ENCODE data around the gene ANP32D.

Gene ANP32D

GRCh38 chr12:48486261-48486660 is 13.9 kb downstream of the ANP32D start:
- ATAC-seq = no peak
- TF ChIP-seq ESRRG (CRISPR knock-in tag; IDR thresholded peaks at IDR 0.05) (no peak), ZFP30 (CRISPR knock-in tag; IDR thresholded peaks at IDR 0.05) (no peak)

GRCh38 chr12:48486679-48487078 is 14.3 kb downstream of the ANP32D start:
- no peak for ATAC-seq
- no peak for TF ChIP-seq GLIS3 (CRISPR knock-in tag; IDR thresholded peaks at IDR 0.05)
- no peak for TF ChIP-seq CSDC2 (CRISPR knock-in tag; IDR thresholded peaks at IDR 0.05)
- TF ChIP-seq TSHZ2 (CRISPR knock-in tag; IDR thresholded peaks at IDR 0.05) = no peak
- no peak for TF ChIP-seq ZNF565 (CRISPR knock-in tag; conservative IDR thresholded peaks at IDR 0.05; ENCODE audit: low read depth)
- no peak for TF ChIP-seq ZNF8 (CRISPR knock-in tag; IDR thresholded peaks at IDR 0.05)
- TF ChIP-seq CREB5 (CRISPR knock-in tag; IDR thresholded peaks at IDR 0.05; ENCODE audit: low read depth) = no peak
- TF ChIP-seq ARNTL (CRISPR knock-in tag; IDR thresholded peaks at IDR 0.05; ENCODE audit: borderline replicate concordance, low read depth) = no peak
- TF ChIP-seq POU6F1 (CRISPR knock-in tag; IDR thresholded peaks at IDR 0.05; ENCODE audit: borderline replicate concordance, low read depth) = no peak
- no peak for TF ChIP-seq RARB (CRISPR knock-in tag; IDR thresholded peaks at IDR 0.05)
- no peak for TF ChIP-seq CSRNP3 (CRISPR knock-in tag; IDR thresholded peaks at IDR 0.05)
- TF ChIP-seq SNAI2 (CRISPR knock-in tag; IDR thresholded peaks at IDR 0.05) = no peak
- no peak for TF ChIP-seq ZNF70 (CRISPR knock-in tag; IDR thresholded peaks at IDR 0.05)
- no peak for TF ChIP-seq ZFP30 (CRISPR knock-in tag; IDR thresholded peaks at IDR 0.05)
- TF ChIP-seq TCF4 (CRISPR knock-in tag; IDR thresholded peaks at IDR 0.05; ENCODE audit: borderline replicate concordance) = no peak
- TF ChIP-seq PPARA (CRISPR knock-in tag; IDR thresholded peaks at IDR 0.05; ENCODE audit: borderline replicate concordance) = no peak
- TF ChIP-seq PATZ1 (CRISPR knock-in tag; IDR thresholded peaks at IDR 0.05; ENCODE audit: borderline replicate concordance) = no peak
- TF ChIP-seq OSR1 (CRISPR knock-in tag; IDR thresholded peaks at IDR 0.05) = no peak
- TF ChIP-seq ZFP3 (CRISPR knock-in tag; IDR thresholded peaks at IDR 0.05) = no peak
- no peak for TF ChIP-seq ZC3H10 (CRISPR knock-in tag; IDR thresholded peaks at IDR 0.05)

GRCh38 chr12:48489012-48489411 is 16.7 kb downstream of the ANP32D start:
- ATAC-seq = no peak
- TF ChIP-seq TCF4 (CRISPR knock-in tag; IDR thresholded peaks at IDR 0.05; ENCODE audit: borderline replicate concordance) (no peak), ZFP30 (CRISPR knock-in tag; IDR thresholded peaks at IDR 0.05) (no peak), RARB (CRISPR knock-in tag; IDR thresholded peaks at IDR 0.05) (no peak), PPARA (CRISPR knock-in tag; IDR thresholded peaks at IDR 0.05; ENCODE audit: borderline replicate concordance) (no peak), ARNTL (CRISPR knock-in tag; IDR thresholded peaks at IDR 0.05; ENCODE audit: borderline replicate concordance, low read depth) (no peak), PATZ1 (CRISPR knock-in tag; IDR thresholded peaks at IDR 0.05; ENCODE audit: borderline replicate concordance) (no peak), ESRRG (CRISPR knock-in tag; IDR thresholded peaks at IDR 0.05) (no peak), OSR1 (CRISPR knock-in tag; IDR thresholded peaks at IDR 0.05) (no peak), CSRNP3 (CRISPR knock-in tag; IDR thresholded peaks at IDR 0.05) (no peak), BACH2 (CRISPR knock-in tag; IDR thresholded peaks at IDR 0.05; ENCODE audit: borderline replicate concordance) (no peak), ZNF565 (CRISPR knock-in tag; conservative IDR thresholded peaks at IDR 0.05; ENCODE audit: low read depth) (no peak), TOX (CRISPR knock-in tag; IDR thresholded peaks at IDR 0.05; ENCODE audit: borderline replicate concordance) (no peak), ZNF70 (CRISPR knock-in tag; IDR thresholded peaks at IDR 0.05) (no peak), ISL1 (CRISPR knock-in tag; IDR thresholded peaks at IDR 0.05) (no peak), CREB5 (CRISPR knock-in tag; IDR thresholded peaks at IDR 0.05; ENCODE audit: low read depth) (no peak)

All from SK-N-SH treated with all-trans-retinoic acid at 6 μM for 48 hours (cell line).